HG03025 (cell line): Measurements from ENCODE around the gene HIVEP2.

Experiments
- ATAC-seq: cut with Tn5 transposase; IDR thresholded peaks from one replicate; pipeline ENCODE4 v1.9.1; 2021; ENCODE audit warnings: mild to moderate bottlenecking, moderate library complexity; ENCODE audit not compliant: unreplicated experiment, low FRiP score

HIVEP2 gene

GRCh38 chr6:142946924-142947713 is 2.1 kb upstream of the HIVEP2 start:
- peak; percentile 51 for ATAC-seq

GRCh38 chr6:142946181-142946923 is 1.4 kb upstream of the HIVEP2 start:
- peak; percentile 30 for ATAC-seq

- ATAC-seq: peak; percentile 13
Measured at GRCh38 chr6:142945446-142946180, 637 bp upstream of the HIVEP2 start.

- no peak for ATAC-seq
Measured at GRCh38 chr6:142944124-142945048, 590 bp downstream of the HIVEP2 start.

GRCh38 chr6:142943711-142944123 is 1.3 kb downstream of the HIVEP2 start:
- no peak for ATAC-seq

GRCh38 chr6:142942805-142943227 is 2.2 kb downstream of the HIVEP2 start:
- ATAC-seq: no peak

GRCh38 chr6:142942238-142942637 is 2.7 kb downstream of the HIVEP2 start:
- ATAC-seq: no peak

- ATAC-seq: no peak
Measured at GRCh38 chr6:142941018-142941417, 4.0 kb downstream of the HIVEP2 start.

- no peak for ATAC-seq
Measured at GRCh38 chr6:142940487-142940886, 4.5 kb downstream of the HIVEP2 start.

GRCh38 chr6:142938510-142938909 is 6.5 kb downstream of the HIVEP2 start:
- ATAC-seq: no peak

GRCh38 chr6:142937986-142938385 is 7.0 kb downstream of the HIVEP2 start:
- ATAC-seq: no peak

- no peak for ATAC-seq
Measured at GRCh38 chr6:142935553-142936517, 9.1 kb downstream of the HIVEP2 start.

GRCh38 chr6:142934599-142934998 is 10.4 kb downstream of the HIVEP2 start:
- ATAC-seq: no peak

GRCh38 chr6:142934106-142934505 is 10.9 kb downstream of the HIVEP2 start:
- ATAC-seq: no peak

GRCh38 chr6:142933701-142934100 is 11.3 kb downstream of the HIVEP2 start:
- no peak for ATAC-seq

GRCh38 chr6:142932889-142933288 is 12.1 kb downstream of the HIVEP2 start:
- no peak for ATAC-seq

GRCh38 chr6:142929751-142930358 is 15.1 kb downstream of the HIVEP2 start:
- ATAC-seq: no peak

- no peak for ATAC-seq
Measured at GRCh38 chr6:142927904-142928303, 17.1 kb downstream of the HIVEP2 start.

GRCh38 chr6:142927271-142927580 is 17.8 kb downstream of the HIVEP2 start:
- no peak for ATAC-seq
